Tibial nerve (tissue), 4 donors: ENCODE results near the gene E2F6.

Experiments used
- CTCF ChIP-seq, 5 experiments: fragments of 200-600 bp in 3 of 5; fragments of 450-650 bp in 2 of 5; sonication (generic) in 3 of 5; IDR thresholded peaks; one replicate each; pipeline ENCODE4 v1.5.1; 2016 to 2019; ENCODE audit warnings: antibody characterized with exemption in 5 of 5, mild to moderate bottlenecking in 3 of 5, moderate library complexity in 2 of 5
- EP300 ChIP-seq, 2 donors: sonication (generic); formaldehyde crosslinking; IDR thresholded peaks; one replicate each; pipeline ENCODE4 v1.6.1; 2017; ENCODE audit warnings: antibody characterized with exemption in 2 of 2, mild to moderate bottlenecking in 1 of 2

- TF ChIP-seq EP300 (IDR thresholded peaks at IDR 0.05) (no peak), CTCF (IDR thresholded peaks at IDR 0.05) (no peak)
Observed at GRCh38 chr2:11404376-11405073, 61.4 kb downstream of the E2F6 start.
